Brain microvascular endothelial cell (primary cell): ENCODE measurements around the gene RRM2.

Experiments
- DNase-seq: peaks from one replicate; pipeline ENCODE4 v3.0.0-alpha.2; 2020
- H3K27ac ChIP-seq: fragments of 250-450 bp; sonication (Bioruptor Pico); 2 replicates; pipeline ENCODE4 v1.5.1; 2020; ENCODE audit warnings: mild to moderate bottlenecking, moderate library complexity
- H3K27me3 ChIP-seq: fragments of 250-450 bp; sonication (Bioruptor Pico); replicated peaks from 2 replicates; pipeline ENCODE4 v1.5.1; 2020; ENCODE audit warnings: mild to moderate bottlenecking
- H3K36me3 ChIP-seq: fragments of 250-450 bp; sonication (Bioruptor Pico); replicated peaks from 2 replicates; pipeline ENCODE4 v1.5.1; 2020; ENCODE audit warnings: mild to moderate bottlenecking
- H3K4me3 ChIP-seq: 2 replicates; pipeline ENCODE4 v1.5.1; 2011; ENCODE audit warnings: low read depth, mild to moderate bottlenecking, control low read depth, low read length, moderate library complexity
- in situ Hi-C: cut with HindIII; loops from 2 replicates; pipeline ENCODE4 v1.10.0; 2017; ENCODE audit warnings: low sequenced_read_pairs, low pct_ligation_motif_present
- TF ChIP-seq, protein P1 (sequence below): IDR thresholded peaks from 2 replicates; pipeline ENCODE4 v1.5.1; 2011; ENCODE audit warnings: low read depth, mild to moderate bottlenecking, moderate library complexity, low read length, control low read depth, inconsistent platforms; ENCODE audit errors: missing control alignments

The RRM2 gene

DNA sequence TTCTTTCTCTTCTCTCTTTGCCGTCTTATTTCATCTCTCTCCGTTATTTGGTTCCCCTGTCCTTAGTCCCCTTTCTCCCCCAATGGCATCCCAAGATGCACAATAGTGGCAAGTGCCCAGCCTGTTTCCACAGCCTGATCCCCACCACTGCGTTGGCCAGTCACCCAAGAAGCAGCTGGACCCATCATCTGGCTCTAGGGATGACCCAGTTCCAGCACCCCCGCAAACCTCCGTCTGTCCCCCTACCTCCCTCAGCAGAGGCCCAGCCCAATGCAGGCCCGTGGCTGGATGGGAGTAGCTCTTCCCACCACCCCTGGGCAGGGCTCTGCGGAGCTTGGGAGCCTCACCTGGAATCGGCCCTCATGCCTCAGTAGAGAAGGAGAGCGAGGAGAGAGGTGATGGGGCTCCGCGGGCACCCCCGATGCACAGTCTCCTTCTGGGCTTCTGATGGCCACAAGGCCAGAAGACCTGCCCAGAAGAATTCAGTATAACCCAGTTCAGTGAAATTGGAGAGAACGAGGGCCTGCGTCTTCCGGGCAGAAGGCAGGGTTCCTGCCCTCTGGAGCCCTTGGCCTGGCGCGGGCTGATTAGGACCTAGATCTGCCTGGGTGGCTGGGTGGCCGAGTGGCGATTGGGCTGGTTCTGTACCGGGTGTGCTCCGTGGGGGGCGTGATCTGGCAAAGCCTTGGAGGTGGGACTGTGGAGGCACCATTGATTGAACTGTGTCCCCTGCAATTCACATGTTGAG lies 50.9 kb downstream of the RRM2 start:
- H3K36me3 ChIP-seq: no peaks in the 10 kb centered on the region
- in situ Hi-C loops: no loop called here
- no peak overlapping the region for H3K4me3 ChIP-seq
- TF ChIP-seq, protein P1, sequence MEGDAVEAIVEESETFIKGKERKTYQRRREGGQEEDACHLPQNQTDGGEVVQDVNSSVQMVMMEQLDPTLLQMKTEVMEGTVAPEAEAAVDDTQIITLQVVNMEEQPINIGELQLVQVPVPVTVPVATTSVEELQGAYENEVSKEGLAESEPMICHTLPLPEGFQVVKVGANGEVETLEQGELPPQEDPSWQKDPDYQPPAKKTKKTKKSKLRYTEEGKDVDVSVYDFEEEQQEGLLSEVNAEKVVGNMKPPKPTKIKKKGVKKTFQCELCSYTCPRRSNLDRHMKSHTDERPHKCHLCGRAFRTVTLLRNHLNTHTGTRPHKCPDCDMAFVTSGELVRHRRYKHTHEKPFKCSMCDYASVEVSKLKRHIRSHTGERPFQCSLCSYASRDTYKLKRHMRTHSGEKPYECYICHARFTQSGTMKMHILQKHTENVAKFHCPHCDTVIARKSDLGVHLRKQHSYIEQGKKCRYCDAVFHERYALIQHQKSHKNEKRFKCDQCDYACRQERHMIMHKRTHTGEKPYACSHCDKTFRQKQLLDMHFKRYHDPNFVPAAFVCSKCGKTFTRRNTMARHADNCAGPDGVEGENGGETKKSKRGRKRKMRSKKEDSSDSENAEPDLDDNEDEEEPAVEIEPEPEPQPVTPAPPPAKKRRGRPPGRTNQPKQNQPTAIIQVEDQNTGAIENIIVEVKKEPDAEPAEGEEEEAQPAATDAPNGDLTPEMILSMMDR: no peak
- DNase-seq: no peak
- no peak overlapping the region for H3K27ac ChIP-seq
- H3K27me3 ChIP-seq: no peaks in the 10 kb centered on the region

DNA sequence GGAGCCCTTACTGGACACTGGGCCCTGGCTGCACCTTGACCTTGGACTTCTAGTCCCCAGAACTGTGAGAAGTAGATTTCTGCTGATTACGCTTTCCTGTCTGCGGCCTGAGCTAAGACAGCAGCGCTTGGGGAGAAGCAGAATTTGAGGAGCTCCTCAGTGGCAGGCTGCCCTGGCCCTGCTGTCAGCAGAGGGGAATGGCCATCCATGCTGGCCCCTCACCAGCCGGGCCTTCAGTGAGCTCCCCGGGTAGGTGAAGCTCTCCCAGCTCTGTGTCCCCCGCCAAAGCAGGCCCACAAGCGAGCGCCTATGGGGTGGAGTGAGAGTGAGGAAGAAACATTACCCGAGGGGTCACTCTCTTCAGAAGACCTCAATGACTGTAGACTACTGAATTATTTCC lies 51.6 kb downstream of the RRM2 start:
- Histone ChIP-seq H3K4me3 (no peak overlapping the region), H3K27ac (no peak overlapping the region), H3K36me3 (no peaks in the 10 kb centered on the region), H3K27me3 (no peaks in the 10 kb centered on the region)
- in situ Hi-C loops: no loop called here
- no peak for DNase-seq
- TF ChIP-seq, protein P1: no peak

DNA sequence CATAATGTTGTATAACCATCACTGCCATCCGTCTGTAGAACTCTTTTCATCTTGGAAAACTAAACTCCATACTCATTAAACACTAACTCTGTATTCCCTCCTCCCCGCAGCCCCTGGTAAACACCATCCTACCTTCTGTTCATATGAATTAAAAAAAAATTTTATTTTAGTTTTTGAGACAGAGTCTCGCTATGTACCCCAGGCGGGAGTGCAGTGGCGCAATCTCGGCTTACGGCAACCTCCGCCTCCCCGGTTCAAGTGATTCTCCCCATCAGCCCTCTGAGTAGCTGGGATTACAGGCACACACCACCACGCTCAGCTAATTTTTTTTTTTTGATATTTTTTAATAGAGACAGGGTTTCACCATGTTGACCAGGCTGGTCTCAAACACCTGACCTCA lies 52.9 kb downstream of the RRM2 start:
- Histone ChIP-seq H3K27ac (no peak overlapping the region), H3K4me3 (no peak overlapping the region), H3K36me3 (no peaks in the 10 kb centered on the region), H3K27me3 (no peaks in the 10 kb centered on the region)
- no peak for DNase-seq
- in situ Hi-C loops: no loop called here
- TF ChIP-seq, protein P1: no peak

DNA sequence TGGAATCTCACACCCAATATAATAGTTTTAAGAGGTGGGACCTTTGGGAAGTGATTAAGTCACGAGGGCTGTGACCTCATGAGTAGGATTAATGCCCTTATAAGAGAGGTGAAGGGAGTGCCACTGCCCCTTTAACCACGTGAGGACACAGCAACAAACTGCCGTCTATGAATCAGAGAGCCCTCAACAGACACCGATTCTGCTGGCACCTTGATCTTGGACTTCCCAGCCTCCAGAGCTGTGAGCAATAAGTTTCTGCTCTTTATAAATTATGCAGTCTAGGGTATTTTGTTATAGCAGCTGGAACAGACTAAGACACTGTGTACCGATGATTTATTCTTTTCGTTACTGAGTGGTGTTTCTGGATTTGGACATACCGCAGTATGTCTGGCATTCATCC lies 56.2 kb downstream of the RRM2 start:
- TF ChIP-seq, protein P1: no peak
- DNase-seq: no peak
- Histone ChIP-seq H3K4me3 (no peak overlapping the region), H3K36me3 (no peaks in the 10 kb centered on the region), H3K27ac (no peak overlapping the region), H3K27me3 (no peaks in the 10 kb centered on the region)
- in situ Hi-C loops: no loop called here

DNA sequence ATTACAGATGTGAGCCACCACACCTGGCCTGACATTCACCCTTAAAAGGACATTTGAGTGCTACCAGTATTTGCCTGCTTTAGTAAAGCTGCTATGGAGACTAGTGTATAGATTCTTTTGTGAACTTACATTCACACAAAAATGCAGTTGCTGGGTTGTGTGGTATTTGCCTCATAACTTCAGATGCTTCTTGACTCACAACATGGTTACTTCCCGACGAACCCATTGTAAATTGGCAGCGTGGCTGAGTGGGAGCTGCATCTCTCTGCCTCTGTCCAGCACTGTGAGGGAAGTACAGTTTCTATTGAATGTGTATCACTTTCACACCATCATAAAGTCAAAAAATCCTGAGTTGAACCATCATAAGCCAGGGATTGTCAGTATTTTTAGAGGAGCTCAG lies 56.9 kb downstream of the RRM2 start:
- DNase-seq: peak; percentile 20
- no peaks in the 10 kb centered on the region for H3K27me3 ChIP-seq
- in situ Hi-C loops: no loop called here
- no peak overlapping the region for H3K27ac ChIP-seq
- H3K36me3 ChIP-seq: no peaks in the 10 kb centered on the region
- TF ChIP-seq, protein P1: no peak
- H3K4me3 ChIP-seq: no peak overlapping the region

DNA sequence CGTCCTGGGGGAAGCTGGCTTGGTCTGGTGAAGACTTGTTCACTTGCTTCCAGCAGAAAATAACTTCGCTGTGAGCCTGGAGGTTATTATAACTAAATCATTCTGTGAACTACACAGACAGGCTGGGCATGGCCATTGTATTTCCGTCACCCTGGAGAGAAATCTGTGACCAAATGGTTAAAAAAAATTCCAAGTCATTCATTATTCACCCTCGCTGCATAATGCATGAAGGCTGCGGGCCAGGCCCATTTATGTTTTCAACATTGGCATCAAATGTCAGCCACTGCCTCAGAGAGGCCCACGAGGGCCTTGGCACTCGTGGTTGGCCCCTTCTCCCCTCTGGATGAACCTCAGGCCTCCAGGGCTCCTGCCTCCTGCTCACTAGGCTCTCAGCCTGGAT lies 57.7 kb downstream of the RRM2 start:
- no peak overlapping the region for H3K27ac ChIP-seq
- DNase-seq: no peak
- H3K4me3 ChIP-seq: no peak overlapping the region
- no peaks in the 10 kb centered on the region for H3K36me3 ChIP-seq
- TF ChIP-seq, protein P1: no peak
- in situ Hi-C loops: no loop called here
- no peaks in the 10 kb centered on the region for H3K27me3 ChIP-seq
